HEK293 (cell line): ENCODE results near the gene ZSWIM6.

Source experiments
- CTCF ChIP-seq: fragments of 450-650 bp; formaldehyde crosslinking; IDR thresholded peaks from 2 replicates; pipeline ENCODE4 v1.5.1; 2016; ENCODE audit warnings: missing biosample characterization, missing genetic modification characterization
- GLI4 ChIP-seq: fragments of 450-650 bp; formaldehyde crosslinking; IDR thresholded peaks from 2 replicates; pipeline ENCODE4 v1.5.1; 2016; ENCODE audit warnings: missing biosample characterization, missing genetic modification characterization
- MYNN ChIP-seq: fragments of 450-650 bp; formaldehyde crosslinking; IDR thresholded peaks from 2 replicates; pipeline ENCODE4 v1.5.1; 2016; ENCODE audit warnings: missing biosample characterization, missing genetic modification characterization, borderline replicate concordance
- OVOL3 ChIP-seq: fragments of 450-650 bp; formaldehyde crosslinking; IDR thresholded peaks from 2 replicates; pipeline ENCODE4 v1.5.1; 2016; ENCODE audit warnings: missing biosample characterization, missing genetic modification characterization
- ZFP41 ChIP-seq: fragments of 450-650 bp; formaldehyde crosslinking; IDR thresholded peaks from 2 replicates; pipeline ENCODE4 v1.5.1; 2016; ENCODE audit warnings: missing biosample characterization, missing genetic modification characterization, borderline replicate concordance
- ZNF138 ChIP-seq: fragments of 450-650 bp; formaldehyde crosslinking; IDR thresholded peaks from 2 replicates; pipeline ENCODE4 v1.5.1; 2016; ENCODE audit warnings: missing biosample characterization, missing genetic modification characterization, borderline replicate concordance
- ZNF423 ChIP-seq: fragments of 450-650 bp; formaldehyde crosslinking; IDR thresholded peaks from 2 replicates; pipeline ENCODE4 v1.5.1; 2016; ENCODE audit warnings: missing biosample characterization, missing genetic modification characterization
- ZNF48 ChIP-seq: fragments of 450-650 bp; formaldehyde crosslinking; IDR thresholded peaks from 2 replicates; pipeline ENCODE4 v1.5.1; 2016; ENCODE audit warnings: missing biosample characterization, missing genetic modification characterization
- ZNF558 ChIP-seq: fragments of 450-650 bp; formaldehyde crosslinking; IDR thresholded peaks from 2 replicates; pipeline ENCODE4 v1.5.1; 2016; ENCODE audit warnings: missing biosample characterization, missing genetic modification characterization
- ZNF776 ChIP-seq: fragments of 450-650 bp; formaldehyde crosslinking; IDR thresholded peaks from 2 replicates; pipeline ENCODE4 v1.5.0; 2017; ENCODE audit warnings: missing biosample characterization, missing genetic modification characterization, borderline replicate concordance
- ZSCAN30 ChIP-seq: fragments of 450-650 bp; IDR thresholded peaks from 2 replicates; pipeline ENCODE4 v1.5.1; 2018; ENCODE audit warnings: missing biosample characterization, mild to moderate bottlenecking, missing genetic modification characterization, moderate library complexity
- TF ChIP-seq, protein P1 (sequence below): fragments of 450-650 bp; formaldehyde crosslinking; IDR thresholded peaks from 2 replicates; pipeline ENCODE4 v1.5.1; 2017; ENCODE audit warnings: missing biosample characterization, missing genetic modification characterization

DNA sequence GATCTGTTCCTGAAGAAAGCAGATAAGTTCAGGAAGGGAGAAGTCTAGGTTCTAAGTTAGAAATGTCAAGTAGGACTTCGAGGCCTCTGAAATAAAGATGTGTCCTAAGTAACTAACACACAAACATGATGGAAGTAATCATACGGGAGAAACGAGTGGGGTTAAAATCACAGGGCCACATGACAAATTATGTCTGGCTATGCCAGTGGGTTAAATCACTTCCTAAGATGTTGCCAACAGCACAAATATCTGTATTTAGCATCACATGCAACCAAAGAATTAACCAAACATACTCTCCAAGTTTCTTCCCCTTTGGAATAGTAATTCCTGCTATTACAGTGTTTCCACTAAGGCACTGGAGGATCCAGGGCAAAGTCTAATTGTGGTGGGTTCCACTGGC lies 13.7 kb upstream of the ZSWIM6 start:
- TF ChIP-seq, protein P1, sequence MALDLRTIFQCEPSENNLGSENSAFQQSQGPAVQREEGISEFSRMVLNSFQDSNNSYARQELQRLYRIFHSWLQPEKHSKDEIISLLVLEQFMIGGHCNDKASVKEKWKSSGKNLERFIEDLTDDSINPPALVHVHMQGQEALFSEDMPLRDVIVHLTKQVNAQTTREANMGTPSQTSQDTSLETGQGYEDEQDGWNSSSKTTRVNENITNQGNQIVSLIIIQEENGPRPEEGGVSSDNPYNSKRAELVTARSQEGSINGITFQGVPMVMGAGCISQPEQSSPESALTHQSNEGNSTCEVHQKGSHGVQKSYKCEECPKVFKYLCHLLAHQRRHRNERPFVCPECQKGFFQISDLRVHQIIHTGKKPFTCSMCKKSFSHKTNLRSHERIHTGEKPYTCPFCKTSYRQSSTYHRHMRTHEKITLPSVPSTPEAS (tag by site-specific recombination), result no peak
- TF ChIP-seq CTCF (tag by site-specific recombination) (no peak), ZSCAN30 (tag by site-specific recombination) (no peak), ZNF776 (tag by site-specific recombination) (no peak), OVOL3 (tag by site-specific recombination) (no peak), ZNF138 (tag by site-specific recombination) (no peak), ZNF48 (tag by site-specific recombination) (no peak), GLI4 (tag by site-specific recombination) (no peak), ZFP41 (no peak), ZNF423 (tag by site-specific recombination) (no peak), ZNF558 (tag by site-specific recombination) (no peak), MYNN (tag by site-specific recombination) (no peak)
